ENCODE measurements around the gene DCLK1.

- TF ChIP-seq POLR2AphosphoS5 (IDR thresholded peaks at IDR 0.05) (no peak), CTCF (IDR thresholded peaks at IDR 0.05) (no peak)
Observed at GRCh38 chr13:36143738-36144137, 12.6 kb upstream of the DCLK1 start.
